Muscle of arm (tissue), 12 donors: ENCODE measurements around the gene SV2A. TPM values are rescaled to one million over a fixed set of nuclear protein-coding genes. Genes with fewer than 3 reads are reported as not detected.
"Not testable (repeated sequence)": the region's sequence is repeated elsewhere in the genome, so short reads cannot be mapped to it uniquely, and the experiment has no call there.

Experiments used
- DNase-seq: peaks from one replicate; pipeline ENCODE4 v3.0.0-alpha.2; 2013
- polyA plus RNA-seq, 12 donors: library from polyadenylated mRNA; unstranded; fragments of 120-200 nt; gene quantifications; one replicate each; pipeline ENCODE4 v1.2.1, GENCODE V29; 2013; ENCODE audit not compliant: insufficient read length in 12 of 12

The SV2A gene
- polyA plus RNA-seq, 12 donors, result 2.2 to 5.4 (median 3.9) TPM; not detected in 1

- DNase-seq, result peak; percentile 94
Observed at GRCh38 chr1:149887456-149888246, 30.0 kb downstream of the SV2A start.

- DNase-seq, result not testable (repeated sequence)
Observed at GRCh38 chr1:149887196-149887455, 30.5 kb downstream of the SV2A start.

DNA sequence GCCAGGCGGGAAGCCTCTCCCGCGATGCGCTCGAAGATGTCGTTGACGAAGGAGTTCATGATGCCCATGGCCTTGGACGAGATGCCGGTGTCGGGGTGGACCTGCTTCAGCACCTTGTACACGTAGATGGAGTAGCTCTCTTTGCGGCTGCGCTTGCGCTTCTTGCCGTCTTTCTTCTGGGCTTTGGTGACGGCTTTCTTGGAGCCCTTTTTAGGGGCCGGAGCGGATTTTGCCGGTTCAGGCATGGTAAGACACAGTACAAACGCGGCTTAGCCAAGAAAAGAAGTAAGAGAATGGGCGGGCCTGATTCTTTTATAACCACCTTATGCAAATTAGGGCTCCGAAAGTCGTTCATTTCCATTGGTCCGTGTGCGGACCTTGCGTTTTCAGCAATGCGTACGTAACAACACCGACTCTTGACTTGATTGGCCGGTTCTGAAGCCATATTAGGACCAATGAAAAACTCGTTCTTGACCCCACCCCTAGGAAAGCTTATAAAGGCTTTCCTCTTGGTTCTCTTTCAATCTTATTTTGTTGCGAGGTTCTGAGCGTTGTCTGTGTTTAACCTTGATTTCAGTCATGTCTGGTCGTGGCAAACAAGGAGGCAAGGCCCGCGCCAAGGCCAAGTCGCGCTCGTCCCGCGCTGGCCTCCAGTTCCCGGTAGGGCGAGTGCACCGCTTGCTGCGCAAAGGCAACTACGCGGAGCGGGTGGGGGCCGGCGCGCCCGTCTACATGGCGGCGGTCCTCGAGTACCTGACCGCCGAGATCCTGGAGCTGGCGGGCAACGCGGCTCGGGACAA lies 31.0 kb downstream of the SV2A start:
- peak; percentile 98 for DNase-seq

- DNase-seq, result peak; percentile 21
Observed at GRCh38 chr1:149886121-149886395, 31.6 kb downstream of the SV2A start.

DNA sequence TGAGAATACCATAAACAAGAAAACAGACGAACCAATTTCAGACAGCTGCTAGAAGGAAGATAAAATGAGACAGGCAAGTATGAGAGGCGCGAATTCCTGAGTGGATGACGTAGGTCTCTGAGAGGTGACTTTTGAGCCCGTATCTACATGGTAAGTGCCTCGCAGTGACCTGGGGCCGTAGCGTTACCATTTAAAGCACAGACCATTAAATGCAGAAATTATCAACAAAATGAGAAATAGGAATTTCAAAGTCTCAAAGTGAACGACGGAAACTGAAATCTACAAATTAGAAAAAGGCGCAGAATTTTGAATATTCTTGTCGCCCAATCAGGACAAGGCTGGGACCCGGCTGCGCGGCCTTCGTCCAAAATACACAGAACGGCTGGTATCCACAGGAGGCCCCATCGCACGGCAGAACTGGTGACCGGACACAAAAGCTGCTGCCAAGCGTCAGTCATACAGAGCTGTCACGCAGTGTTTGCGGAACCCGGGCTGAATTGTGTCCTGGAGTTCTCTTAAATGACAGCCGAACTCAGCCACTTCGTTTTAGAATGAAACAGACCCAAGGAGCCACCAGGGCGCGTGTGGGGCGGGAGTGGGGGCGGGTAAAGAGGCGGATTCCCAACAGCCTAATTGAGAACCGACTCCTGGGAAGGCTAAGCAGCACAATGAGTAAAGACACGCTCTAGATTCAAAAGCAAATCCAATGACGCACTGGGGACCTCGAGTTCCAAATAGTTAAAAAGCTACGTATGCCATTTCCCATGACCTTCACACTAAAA lies 32.1 kb downstream of the SV2A start:
- peak; percentile 83 for DNase-seq

GRCh38 chr1:149884433-149885338 lies 33.0 kb downstream of the SV2A start:
- peak; percentile 47 for DNase-seq

GRCh38 chr1:149883598-149884247 lies 33.9 kb downstream of the SV2A start:
- DNase-seq, result no peak

DNA sequence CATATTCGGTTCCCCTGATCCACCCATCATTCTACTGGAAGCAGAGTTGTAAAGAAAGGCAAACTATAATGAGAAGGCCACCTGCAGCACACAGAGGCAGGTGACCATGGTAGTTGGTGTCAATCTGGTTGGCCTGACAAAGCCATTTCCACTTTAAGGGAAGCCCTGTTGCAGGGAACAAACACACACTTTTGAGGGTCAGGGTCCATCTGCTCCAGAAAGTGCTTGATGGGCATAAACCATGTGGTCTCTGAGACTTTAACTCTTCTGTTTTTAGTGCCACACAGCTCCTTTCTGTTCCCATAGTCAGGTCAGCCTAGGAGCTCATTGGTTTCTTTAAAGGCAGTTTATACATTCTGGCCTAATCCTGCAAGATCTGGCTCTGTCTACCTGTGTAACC lies 35.8 kb downstream of the SV2A start:
- DNase-seq, result no peak

GRCh38 chr1:149879556-149879955 lies 38.1 kb downstream of the SV2A start:
- DNase-seq, result no peak

DNA sequence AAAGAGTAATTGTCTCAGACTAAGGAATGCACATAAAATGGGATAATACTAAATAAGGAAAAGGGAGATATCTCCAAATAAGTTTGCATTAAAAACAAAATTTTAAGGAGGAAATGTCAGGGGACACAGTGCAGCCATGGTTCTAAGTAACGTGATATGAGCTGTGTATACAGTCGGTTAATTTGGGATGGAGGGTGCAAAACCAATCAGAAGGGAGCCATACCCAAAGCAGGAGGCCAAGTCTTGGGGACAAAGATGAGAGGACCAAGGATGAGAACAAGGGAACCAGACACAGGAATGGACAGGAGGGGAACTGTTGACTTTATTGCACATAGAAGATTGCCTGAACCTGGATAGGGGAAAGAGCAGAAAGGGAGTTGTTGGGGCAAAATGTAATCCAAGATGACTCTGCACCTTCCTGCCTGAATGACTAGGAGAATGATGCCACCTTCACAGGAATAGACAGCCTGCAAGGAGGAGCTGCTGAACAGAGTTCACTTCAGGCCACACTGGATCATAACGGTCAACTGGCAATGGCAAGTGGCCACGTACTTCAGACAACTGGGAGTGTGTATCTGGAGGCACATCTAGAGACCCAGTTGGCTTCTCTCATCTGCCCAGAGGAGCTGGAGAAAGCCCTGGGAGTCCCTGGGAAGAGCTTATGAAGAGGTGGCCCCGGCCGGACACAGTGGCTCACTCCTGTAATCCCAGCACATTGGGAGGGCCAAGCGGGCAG lies 40.3 kb downstream of the SV2A start:
- no peak for DNase-seq

DNA sequence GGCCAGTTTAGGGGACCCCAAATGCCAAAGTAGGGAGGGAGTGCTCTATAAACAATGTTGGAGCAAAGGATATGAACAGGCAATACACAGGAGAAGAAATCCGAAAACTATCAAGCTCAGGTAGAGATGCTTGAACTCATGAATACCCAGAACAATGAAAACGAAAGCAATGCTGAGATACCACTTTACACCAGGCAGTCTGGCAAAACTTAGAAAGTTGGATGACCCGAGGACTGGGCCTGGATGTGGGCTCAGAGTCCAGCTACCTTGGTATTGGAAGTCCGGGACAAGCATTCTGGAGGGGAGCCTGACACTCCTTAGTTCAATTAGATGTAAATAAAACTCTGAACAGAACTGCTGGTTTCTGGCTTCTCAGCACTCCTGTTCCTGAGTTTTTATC lies 44.6 kb downstream of the SV2A start:
- not testable (repeated sequence) for DNase-seq

DNA sequence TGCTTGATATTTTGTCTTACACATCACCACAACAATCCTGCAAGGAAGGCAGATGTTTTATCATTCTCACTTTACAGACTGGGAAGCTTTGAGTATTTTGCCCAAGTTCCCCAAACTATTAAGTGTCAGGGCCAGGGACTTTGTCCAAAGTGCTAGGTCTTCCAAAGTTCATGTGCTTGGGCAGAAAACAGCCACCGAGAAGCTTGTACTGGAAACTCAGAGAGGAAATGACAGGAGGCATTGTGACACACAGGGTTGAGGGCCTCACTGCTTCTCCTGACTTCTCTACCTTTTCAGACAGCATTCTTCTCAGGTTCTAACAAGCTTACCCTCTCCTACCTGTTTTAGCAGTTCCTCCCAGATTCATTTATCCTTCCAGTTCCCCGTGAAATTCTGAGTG lies 50.8 kb downstream of the SV2A start:
- DNase-seq, result not testable (repeated sequence)

- not testable (repeated sequence) for DNase-seq
Observed at GRCh38 chr1:149861497-149862054, 56.1 kb downstream of the SV2A start.

- not testable (repeated sequence) for DNase-seq
Observed at GRCh38 chr1:149860684-149861496, 56.8 kb downstream of the SV2A start.

DNA sequence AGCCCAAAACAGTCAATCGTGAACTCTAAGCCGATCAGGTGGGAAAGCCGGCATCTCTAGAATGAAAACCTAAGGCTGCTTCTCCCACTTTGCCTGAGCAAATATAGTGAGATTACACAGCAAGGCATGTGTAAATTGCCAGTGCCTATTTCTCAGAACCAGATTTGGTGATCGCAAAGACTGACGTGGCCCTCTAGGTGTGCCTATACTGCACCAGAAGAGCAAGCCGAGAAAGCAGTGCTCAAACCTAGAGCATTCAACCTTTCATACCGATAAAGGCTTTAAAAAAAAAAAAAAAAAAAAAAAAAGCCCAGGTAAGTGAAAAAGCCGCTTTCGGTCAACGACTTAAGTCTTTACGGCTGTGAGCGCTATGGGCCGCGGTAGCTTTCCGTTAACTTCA lies 57.4 kb downstream of the SV2A start:
- not testable (repeated sequence) for DNase-seq
